Measurements from ENCODE around the gene CTNNBIP1. TPM values are rescaled to one million over a fixed set of nuclear protein-coding genes. Genes with fewer than 3 reads are reported as not detected.
"Not testable (repeated sequence)": the region's sequence is repeated elsewhere in the genome, so short reads cannot be mapped to it uniquely, and the experiment has no call there.

The CTNNBIP1 gene
- total RNA-seq, 1 experiment from 2014 or later: 14.6 TPM

DNA sequence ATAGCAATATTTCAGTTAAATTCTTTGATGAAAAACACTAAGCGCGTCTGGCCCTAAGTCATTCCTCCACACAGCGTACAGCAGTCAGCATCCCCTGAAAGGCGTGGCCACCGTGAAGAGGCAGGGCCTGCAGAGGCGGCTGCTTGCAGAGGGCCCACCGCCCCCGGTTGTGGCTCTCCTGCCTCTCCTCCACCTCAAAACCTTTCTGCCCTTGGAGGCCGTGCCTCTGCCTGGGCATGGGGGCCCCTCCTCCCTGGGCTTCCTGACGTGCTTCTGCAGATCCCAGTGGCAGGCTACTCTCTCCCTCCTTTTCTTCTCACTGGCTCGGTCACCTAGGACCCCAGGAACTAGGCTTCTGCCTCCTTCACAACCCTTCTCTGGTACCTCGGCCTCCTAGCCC lies 102.5 kb downstream of the CTNNBIP1 start:
- no peak overlapping the region for H3K27ac ChIP-seq (ENCODE audit: low read depth, low read length, poor library complexity, severe bottlenecking)
- BruUV-seq (replicated peaks): no TSS peak
- no peaks in the 10 kb centered on the region for H3K36me3 ChIP-seq (ENCODE audit: insufficient read depth, low read length, poor library complexity, severe bottlenecking)
- TF ChIP-seq, protein P1, sequence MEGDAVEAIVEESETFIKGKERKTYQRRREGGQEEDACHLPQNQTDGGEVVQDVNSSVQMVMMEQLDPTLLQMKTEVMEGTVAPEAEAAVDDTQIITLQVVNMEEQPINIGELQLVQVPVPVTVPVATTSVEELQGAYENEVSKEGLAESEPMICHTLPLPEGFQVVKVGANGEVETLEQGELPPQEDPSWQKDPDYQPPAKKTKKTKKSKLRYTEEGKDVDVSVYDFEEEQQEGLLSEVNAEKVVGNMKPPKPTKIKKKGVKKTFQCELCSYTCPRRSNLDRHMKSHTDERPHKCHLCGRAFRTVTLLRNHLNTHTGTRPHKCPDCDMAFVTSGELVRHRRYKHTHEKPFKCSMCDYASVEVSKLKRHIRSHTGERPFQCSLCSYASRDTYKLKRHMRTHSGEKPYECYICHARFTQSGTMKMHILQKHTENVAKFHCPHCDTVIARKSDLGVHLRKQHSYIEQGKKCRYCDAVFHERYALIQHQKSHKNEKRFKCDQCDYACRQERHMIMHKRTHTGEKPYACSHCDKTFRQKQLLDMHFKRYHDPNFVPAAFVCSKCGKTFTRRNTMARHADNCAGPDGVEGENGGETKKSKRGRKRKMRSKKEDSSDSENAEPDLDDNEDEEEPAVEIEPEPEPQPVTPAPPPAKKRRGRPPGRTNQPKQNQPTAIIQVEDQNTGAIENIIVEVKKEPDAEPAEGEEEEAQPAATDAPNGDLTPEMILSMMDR (conservative IDR thresholded peaks at IDR 0.05; ENCODE audit: low read depth, low read length): no peak
- no peak for TF ChIP-seq EZH2 (IDR thresholded peaks at IDR 0.05; ENCODE audit: borderline replicate concordance, low read depth, low read length, poor library complexity, severe bottlenecking)
- H3K27me3 ChIP-seq (replicated peaks; ENCODE audit: insufficient read depth, low read depth, low read length, poor library complexity): no peaks in the 10 kb centered on the region
- no peaks in the 10 kb centered on the region for H3K9me3 ChIP-seq (ENCODE audit: low read depth, low read length, poor library complexity, severe bottlenecking)
- ChIA-PET POLR2A (ENCODE audit: low non-redundant PET) (no interaction called here), CTCF (no interaction called here)
- no peak for DNase-seq (ENCODE audit: low spot score)
- no peak overlapping the region for H3K4me3 ChIP-seq (ENCODE audit: low read depth, low read length, poor library complexity, severe bottlenecking)
- H3K4me1 ChIP-seq (ENCODE audit: insufficient read depth, low read length, poor library complexity, severe bottlenecking): peaks cover 14% of the 10 kb centered on the region
- intact Hi-C loops (cut with micrococcal nuclease; ENCODE audit: unreplicated experiment): no loop called here

DNA sequence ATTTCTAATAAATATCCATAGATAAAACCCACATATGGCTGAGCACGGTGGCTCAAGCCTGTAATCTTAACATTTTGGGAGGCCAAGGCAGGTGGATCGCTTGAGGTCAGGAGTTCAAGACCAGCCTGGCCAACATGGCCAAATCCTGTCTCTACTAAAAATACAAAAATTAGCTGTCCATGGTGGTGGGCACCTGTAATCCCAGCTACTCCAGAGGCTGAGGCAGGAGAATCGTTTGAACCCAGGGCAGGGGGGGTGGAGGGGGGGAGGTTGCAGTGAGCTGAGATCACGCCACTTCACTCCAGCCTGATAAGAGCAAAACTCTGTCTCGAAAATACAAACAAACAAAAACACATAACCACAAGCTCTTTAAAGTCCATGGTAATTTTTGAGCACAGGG lies 104.1 kb downstream of the CTNNBIP1 start:
- H3K36me3 ChIP-seq (ENCODE audit: insufficient read depth, low read length, poor library complexity, severe bottlenecking); intact Hi-C loops (cut with micrococcal nuclease; ENCODE audit: unreplicated experiment); CTCF ChIA-PET; BruUV-seq (replicated peaks); H3K27ac ChIP-seq (ENCODE audit: low read depth, low read length, poor library complexity, severe bottlenecking); H3K4me3 ChIP-seq (ENCODE audit: low read depth, low read length, poor library complexity, severe bottlenecking); H3K9me3 ChIP-seq (ENCODE audit: low read depth, low read length, poor library complexity, severe bottlenecking); H3K27me3 ChIP-seq (replicated peaks; ENCODE audit: insufficient read depth, low read depth, low read length, poor library complexity); DNase-seq (ENCODE audit: low spot score); POLR2A ChIA-PET (ENCODE audit: low non-redundant PET): not testable (repeated sequence)
- H3K4me1 ChIP-seq (ENCODE audit: insufficient read depth, low read length, poor library complexity, severe bottlenecking): peaks cover 17% of the 10 kb centered on the region

DNA sequence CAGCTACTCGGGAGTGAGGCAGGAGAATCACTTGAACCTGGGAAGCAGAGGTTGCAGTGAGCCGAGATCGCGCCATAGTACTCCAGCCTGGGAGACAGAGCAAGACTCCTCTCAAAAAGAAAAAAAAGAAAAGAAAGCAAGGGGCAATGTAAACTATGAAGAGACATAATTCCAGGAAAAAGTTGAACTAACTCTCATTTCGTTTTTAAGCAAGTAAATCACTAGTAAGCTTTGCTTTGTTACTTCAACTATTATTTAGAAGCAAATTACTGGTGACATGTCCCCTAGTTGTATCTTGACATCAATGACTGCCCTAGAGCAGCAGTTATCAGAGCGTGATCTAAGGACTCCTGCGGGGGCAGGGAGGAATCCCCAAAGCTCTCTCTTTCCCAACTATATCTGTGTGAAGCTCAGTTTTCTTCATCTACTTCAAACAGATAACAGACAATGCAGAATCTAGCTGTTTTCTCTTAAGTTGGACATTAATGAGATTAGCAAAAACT lies 105.0 kb downstream of the CTNNBIP1 start:
- CTCF ChIA-PET: no interaction called here
- H3K27me3 ChIP-seq (replicated peaks; ENCODE audit: insufficient read depth, low read depth, low read length, poor library complexity): no peaks in the 10 kb centered on the region
- H3K27ac ChIP-seq (ENCODE audit: low read depth, low read length, poor library complexity, severe bottlenecking): no peak overlapping the region
- intact Hi-C loops (cut with micrococcal nuclease; ENCODE audit: unreplicated experiment): no loop called here
- no peaks in the 10 kb centered on the region for H3K36me3 ChIP-seq (ENCODE audit: insufficient read depth, low read length, poor library complexity, severe bottlenecking)
- H3K4me1 ChIP-seq (ENCODE audit: insufficient read depth, low read length, poor library complexity, severe bottlenecking): peaks cover 17% of the 10 kb centered on the region
- no peak for TF ChIP-seq EZH2 (IDR thresholded peaks at IDR 0.05; ENCODE audit: borderline replicate concordance, low read depth, low read length, poor library complexity, severe bottlenecking)
- BruUV-seq (replicated peaks): no TSS peak
- no peak overlapping the region for H3K4me3 ChIP-seq (ENCODE audit: low read depth, low read length, poor library complexity, severe bottlenecking)
- no peak for DNase-seq (ENCODE audit: low spot score)
- POLR2A ChIA-PET (ENCODE audit: low non-redundant PET): no interaction called here
- H3K9me3 ChIP-seq (ENCODE audit: low read depth, low read length, poor library complexity, severe bottlenecking): no peaks in the 10 kb centered on the region

DNA sequence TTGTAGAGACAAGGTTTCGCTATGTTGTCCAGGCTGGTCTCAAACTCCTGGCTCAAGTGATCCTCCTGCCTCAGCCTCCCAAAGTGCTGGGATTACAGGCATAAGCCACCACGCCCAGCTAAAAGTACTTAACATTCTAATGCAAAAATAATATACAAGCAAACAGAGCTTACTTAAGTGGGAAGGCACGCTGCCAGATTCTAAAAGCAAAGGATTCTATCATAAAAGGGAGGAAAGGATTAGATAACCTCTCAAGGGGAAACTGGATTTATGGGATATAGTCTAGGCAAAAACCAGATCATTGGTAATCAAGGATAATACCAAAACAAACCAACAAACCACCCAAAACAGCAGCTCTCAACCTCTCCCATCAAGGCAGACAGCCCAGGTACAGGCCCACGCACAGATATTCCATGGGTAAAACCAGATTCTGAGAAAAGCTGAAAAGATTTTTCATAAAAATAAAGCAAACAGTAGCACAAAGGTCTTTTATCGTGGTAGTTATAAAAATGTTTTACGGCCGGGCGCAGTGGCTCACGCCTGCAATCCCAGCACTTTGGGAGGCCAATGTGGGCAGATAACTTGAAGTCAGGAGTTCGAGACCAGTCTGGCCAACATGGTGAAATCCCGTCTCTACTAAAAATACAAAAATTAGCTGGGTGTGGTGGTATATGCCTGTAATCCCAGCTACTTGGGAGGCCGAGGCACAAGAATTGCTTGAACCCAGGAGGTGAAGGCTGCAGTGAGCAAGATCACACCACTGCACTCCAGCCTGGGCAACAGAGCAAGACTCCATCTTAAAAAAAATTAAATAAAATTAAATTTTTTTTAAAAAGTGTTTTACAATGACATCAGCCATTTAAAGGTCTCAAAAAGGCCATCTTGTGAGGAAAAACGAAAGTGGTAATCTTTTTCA lies 106.8 kb downstream of the CTNNBIP1 start:
- peaks cover 22% of the 10 kb centered on the region for H3K4me1 ChIP-seq (ENCODE audit: insufficient read depth, low read length, poor library complexity, severe bottlenecking)
- H3K36me3 ChIP-seq (ENCODE audit: insufficient read depth, low read length, poor library complexity, severe bottlenecking); H3K27me3 ChIP-seq (replicated peaks; ENCODE audit: insufficient read depth, low read depth, low read length, poor library complexity); H3K9me3 ChIP-seq (ENCODE audit: low read depth, low read length, poor library complexity, severe bottlenecking); intact Hi-C loops (cut with micrococcal nuclease; ENCODE audit: unreplicated experiment); H3K27ac ChIP-seq (ENCODE audit: low read depth, low read length, poor library complexity, severe bottlenecking); H3K4me3 ChIP-seq (ENCODE audit: low read depth, low read length, poor library complexity, severe bottlenecking); BruUV-seq (replicated peaks); CTCF ChIA-PET; POLR2A ChIA-PET (ENCODE audit: low non-redundant PET): not testable (repeated sequence)
- DNase-seq (ENCODE audit: low spot score): peak; percentile 81

Measured in A673 (cell line).